Measurements from ENCODE around the gene EPB41L1. TPM values are rescaled to one million over a fixed set of nuclear protein-coding genes. Genes with fewer than 3 reads are reported as not detected.

Gene EPB41L1
- total RNA-seq, 2 donors from 2014 or later, result 22.8 to 53.4 TPM

GRCh38 chr20:36197271-36197670 lies 42.7 kb downstream of the EPB41L1 start:
- no peak for TF ChIP-seq CTCF (IDR thresholded peaks at IDR 0.05)
- no peak for TF ChIP-seq POLR2A (IDR thresholded peaks at IDR 0.05)
- Histone ChIP-seq H3K4me3 (no peak overlapping the region), H3K27me3 (no peaks in the 10 kb centered on the region), H3K4me1 (no peaks in the 10 kb centered on the region), H3K9me3 (no peaks in the 10 kb centered on the region), H3K36me3 (replicated peaks in 1 of 2; ENCODE audit: insufficient read depth in 1 of 2, low read depth in 2 of 2) (no peaks in the 10 kb centered on the region), H3K27ac (no peak overlapping the region)
- ATAC-seq (no peak), DNase-seq (no peak)
- intact Hi-C loops (cut with DNase I), result no loop called here
- 94% methylated on average over 2 of the region's 2 CpGs; no CpG with 5 or more reads in 1 of the 2 donors for WGBS, 2 donors

- DNase-seq, result peak; percentile 83 to 91 (median 84)
- TF ChIP-seq POLR2A (IDR thresholded peaks at IDR 0.05), result no peak
- TF ChIP-seq CTCF (IDR thresholded peaks at IDR 0.05), result peak; percentile 70 to 88 (median 84)
- no peak overlapping the region for H3K4me3 ChIP-seq
- intact Hi-C loops (cut with DNase I), result no loop called here
- H3K27ac ChIP-seq, result no peak overlapping the region
- ATAC-seq, result peak; percentile 76
- H3K9me3 ChIP-seq, result no peaks in the 10 kb centered on the region
- no peaks in the 10 kb centered on the region for H3K4me1 ChIP-seq
- H3K36me3 ChIP-seq (replicated peaks in 1 of 2; ENCODE audit: insufficient read depth in 1 of 2, low read depth in 2 of 2), result no peaks in the 10 kb centered on the region
- H3K27me3 ChIP-seq, result no peaks in the 10 kb centered on the region
- WGBS, 2 donors, result 51 to 52% methylated on average over 4 to 6 of the region's 6 CpGs
Observed at GRCh38 chr20:36199345-36200257, 45.1 kb downstream of the EPB41L1 start.

- TF ChIP-seq CTCF (IDR thresholded peaks at IDR 0.05) (no peak), POLR2A (IDR thresholded peaks at IDR 0.05) (no peak)
- intact Hi-C loops (cut with DNase I), result no loop called here
Observed at GRCh38 chr20:36200451-36200850, 45.9 kb downstream of the EPB41L1 start.

GRCh38 chr20:36201198-36201597 lies 46.7 kb downstream of the EPB41L1 start:
- no peak overlapping the region for H3K27ac ChIP-seq
- H3K36me3 ChIP-seq (replicated peaks in 1 of 2; ENCODE audit: insufficient read depth in 1 of 2, low read depth in 2 of 2), result no peaks in the 10 kb centered on the region
- WGBS, 2 donors, result 81 to 87% methylated on average over 3 to 4 of the region's 4 CpGs
- intact Hi-C loops (cut with DNase I), result no loop called here
- no peaks in the 10 kb centered on the region for H3K9me3 ChIP-seq
- ATAC-seq (no peak), DNase-seq (no peak)
- no peak overlapping the region for H3K4me3 ChIP-seq
- no peaks in the 10 kb centered on the region for H3K27me3 ChIP-seq
- no peaks in the 10 kb centered on the region for H3K4me1 ChIP-seq
- TF ChIP-seq CTCF (IDR thresholded peaks at IDR 0.05), result no peak
- TF ChIP-seq POLR2A (IDR thresholded peaks at IDR 0.05), result no peak

More at GRCh38 chr20:36200451-36200850, 45.9 kb downstream of the EPB41L1 start:
- H3K27ac ChIP-seq, result no peak overlapping the region
- H3K27me3 ChIP-seq, result no peaks in the 10 kb centered on the region
- no peaks in the 10 kb centered on the region for H3K36me3 ChIP-seq (replicated peaks in 1 of 2; ENCODE audit: insufficient read depth in 1 of 2, low read depth in 2 of 2)
- H3K4me1 ChIP-seq, result no peaks in the 10 kb centered on the region
- DNase-seq (no peak), ATAC-seq (no peak)
- no peak overlapping the region for H3K4me3 ChIP-seq
- H3K9me3 ChIP-seq, result no peaks in the 10 kb centered on the region
- WGBS, 2 donors, result 83 to 87% methylated on average over 1 of the region's 1 CpG

All from body of pancreas (tissue), 4 donors.